ENCODE measurements around the gene TNFAIP1. TPM values are rescaled to one million over a fixed set of nuclear protein-coding genes. Genes with fewer than 3 reads are reported as not detected.
A peak's percentile ranks its signal among the peaks of the same experiment; 100 is the strongest.

The TNFAIP1 gene
- total RNA-seq, 2 experiments from 2014 or later, result 21.0 to 22.0 TPM

GRCh38 chr17:28342313-28342712, 6.8 kb downstream of the TNFAIP1 start:
- CTCF ChIA-PET, result no interaction called here
- POLR2A ChIA-PET, result no interaction called here
- DNase-seq, result no peak
- Mint-ChIP-seq H3K4me1 (peaks cover 10% of the 10 kb centered on the region), H3K9me3 (no peaks in the 10 kb centered on the region), H3K4me3 (no peak overlapping the region), H3K27ac (peak overlapping the region; percentile 57), H3K27me3 (no peaks in the 10 kb centered on the region), H3K36me3 (ENCODE audit: low read depth) (peaks cover 22% of the 10 kb centered on the region)

- POLR2A ChIA-PET, result no interaction called here
- no peaks in the 10 kb centered on the region for H3K9me3 Mint-ChIP-seq
- peaks cover 5% of the 10 kb centered on the region for H3K4me1 Mint-ChIP-seq
- H3K27ac Mint-ChIP-seq, result no peak overlapping the region
- peaks cover 27% of the 10 kb centered on the region for H3K36me3 Mint-ChIP-seq (ENCODE audit: low read depth)
- H3K27me3 Mint-ChIP-seq, result no peaks in the 10 kb centered on the region
- H3K4me3 Mint-ChIP-seq, result no peak overlapping the region
- CTCF ChIA-PET, result interaction anchor here (1.6 kb wide), 1 partner anchor 10 kb away, joined by 3 read pairs; no protein-coding TSS in a partner anchor
- no peak for DNase-seq
These were observed 8.0 kb downstream of the TNFAIP1 start for GRCh38 chr17:28343491-28343932.

GRCh38 chr17:28344011-28344410, 8.4 kb downstream of the TNFAIP1 start:
- Mint-ChIP-seq H3K27me3 (no peaks in the 10 kb centered on the region), H3K9me3 (no peaks in the 10 kb centered on the region), H3K36me3 (ENCODE audit: low read depth) (peaks cover 31% of the 10 kb centered on the region), H3K4me3 (no peak overlapping the region), H3K4me1 (peaks cover 2% of the 10 kb centered on the region), H3K27ac (no peak overlapping the region)
- DNase-seq, result no peak
- POLR2A ChIA-PET, result no interaction called here
- CTCF ChIA-PET, result interaction anchor here (1.6 kb wide), 1 partner anchor 10 kb away, joined by 3 read pairs; no protein-coding TSS in a partner anchor

GRCh38 chr17:28344435-28344901, 8.9 kb downstream of the TNFAIP1 start:
- Mint-ChIP-seq H3K4me3 (no peak overlapping the region), H3K27me3 (no peaks in the 10 kb centered on the region), H3K9me3 (no peaks in the 10 kb centered on the region), H3K4me1 (peaks cover 2% of the 10 kb centered on the region), H3K36me3 (ENCODE audit: low read depth) (peaks cover 31% of the 10 kb centered on the region), H3K27ac (no peak overlapping the region)
- ChIA-PET POLR2A (no interaction called here), CTCF (interaction anchor here (1.0 to 2.0 kb wide), 3 partner anchors 8 to 13 kb away, joined by 3 to 7 read pairs (median 3); partner anchors contain the start of gene POLDIP2)
- DNase-seq, result no peak

GRCh38 chr17:28345419-28346198, 10.0 kb downstream of the TNFAIP1 start:
- Mint-ChIP-seq H3K4me1 (peaks cover 2% of the 10 kb centered on the region), H3K27ac (no peak overlapping the region)
- POLR2A ChIA-PET, result no interaction called here

GRCh38 chr17:28346199-28346580, 10.6 kb downstream of the TNFAIP1 start:
- POLR2A ChIA-PET, result no interaction called here
- no peak for DNase-seq
- CTCF ChIA-PET, result interaction anchor here (2.0 kb wide), 1 partner anchor 12 kb away, joined by 7 read pairs; the partner anchor contains the start of gene POLDIP2
- peaks cover 40% of the 10 kb centered on the region for H3K36me3 Mint-ChIP-seq (ENCODE audit: low read depth)
- no peak overlapping the region for H3K4me3 Mint-ChIP-seq
- H3K27ac Mint-ChIP-seq, result no peak overlapping the region
- H3K4me1 Mint-ChIP-seq, result peaks cover 2% of the 10 kb centered on the region
- no peaks in the 10 kb centered on the region for H3K9me3 Mint-ChIP-seq
- H3K27me3 Mint-ChIP-seq, result no peaks in the 10 kb centered on the region

More at GRCh38 chr17:28345419-28346198, 10.0 kb downstream of the TNFAIP1 start:
- no peaks in the 10 kb centered on the region for H3K27me3 Mint-ChIP-seq
- no peaks in the 10 kb centered on the region for H3K9me3 Mint-ChIP-seq
- no peak overlapping the region for H3K4me3 Mint-ChIP-seq
- peaks cover 36% of the 10 kb centered on the region for H3K36me3 Mint-ChIP-seq (ENCODE audit: low read depth)
- no peak for DNase-seq
- CTCF ChIA-PET, result interaction anchor here (0.6 to 2.0 kb wide), 4 partner anchors 10 to 272 kb away, joined by 3 to 7 read pairs (median 4); partner anchors contain the start of gene POLDIP2

GRCh38 chr17:28346746-28347246, 11.2 kb downstream of the TNFAIP1 start:
- peaks cover 45% of the 10 kb centered on the region for H3K36me3 Mint-ChIP-seq (ENCODE audit: low read depth)
- DNase-seq, result no peak
- peaks cover 2% of the 10 kb centered on the region for H3K4me1 Mint-ChIP-seq
- POLR2A ChIA-PET, result no interaction called here
- no peaks in the 10 kb centered on the region for H3K27me3 Mint-ChIP-seq
- CTCF ChIA-PET, result interaction anchor here (0.6 to 2.0 kb wide), 4 partner anchors 11 to 139 kb away, joined by 3 to 7 read pairs (median 4); partner anchors contain the start of gene POLDIP2
- no peak overlapping the region for H3K4me3 Mint-ChIP-seq
- H3K27ac Mint-ChIP-seq, result no peak overlapping the region
- no peaks in the 10 kb centered on the region for H3K9me3 Mint-ChIP-seq

- Mint-ChIP-seq H3K27ac (no peak overlapping the region), H3K4me3 (no peak overlapping the region), H3K27me3 (no peaks in the 10 kb centered on the region), H3K4me1 (peaks cover 2% of the 10 kb centered on the region), H3K9me3 (no peaks in the 10 kb centered on the region), H3K36me3 (ENCODE audit: low read depth) (peaks cover 45% of the 10 kb centered on the region)
- no peak for DNase-seq
- ChIA-PET POLR2A (no interaction called here), CTCF (interaction anchor here (0.6 to 0.8 kb wide), 3 partner anchors 10 to 138 kb away, joined by 3 to 4 read pairs (median 3); partner anchors contain the start of gene POLDIP2)
These were observed 11.8 kb downstream of the TNFAIP1 start for GRCh38 chr17:28347261-28347891.

- no peak for DNase-seq
- CTCF ChIA-PET, result interaction anchor here (1.2 to 1.5 kb wide), 2 partner anchors 14 to 20 kb away, joined by 3 read pairs; partner anchors contain the start of genes IFT20 and TNFAIP1
- peaks cover under 1% of the 10 kb centered on the region for H3K4me1 Mint-ChIP-seq
- no peak overlapping the region for H3K4me3 Mint-ChIP-seq
- no peaks in the 10 kb centered on the region for H3K27me3 Mint-ChIP-seq
- peaks cover 45% of the 10 kb centered on the region for H3K36me3 Mint-ChIP-seq (ENCODE audit: low read depth)
- H3K27ac Mint-ChIP-seq, result no peak overlapping the region
- POLR2A ChIA-PET, result no interaction called here
- no peaks in the 10 kb centered on the region for H3K9me3 Mint-ChIP-seq
These were observed 13.4 kb downstream of the TNFAIP1 start for GRCh38 chr17:28348979-28349378.

- H3K27me3 Mint-ChIP-seq, result no peaks in the 10 kb centered on the region
- H3K9me3 Mint-ChIP-seq, result no peaks in the 10 kb centered on the region
- peaks cover 5% of the 10 kb centered on the region for H3K4me1 Mint-ChIP-seq
- no peak overlapping the region for H3K27ac Mint-ChIP-seq
- POLR2A ChIA-PET, result no interaction called here
- H3K36me3 Mint-ChIP-seq (ENCODE audit: low read depth), result peaks cover 45% of the 10 kb centered on the region
- DNase-seq, result no peak
- CTCF ChIA-PET, result interaction anchor here (0.9 to 1.1 kb wide), 2 partner anchors 9 to 13 kb away, joined by 3 to 4 read pairs; no protein-coding TSS in a partner anchor
- H3K4me3 Mint-ChIP-seq, result no peak overlapping the region
These were observed 14.7 kb downstream of the TNFAIP1 start for GRCh38 chr17:28350271-28350670.

- H3K9me3 Mint-ChIP-seq, result no peaks in the 10 kb centered on the region
- no peaks in the 10 kb centered on the region for H3K27me3 Mint-ChIP-seq
- H3K36me3 Mint-ChIP-seq (ENCODE audit: low read depth), result peaks cover 24% of the 10 kb centered on the region
- POLR2A ChIA-PET, result interaction anchor here (0.6 to 1.2 kb wide), 4 partner anchors 19 to 193 kb away, joined by 3 to 9 read pairs (median 4); partner anchors contain the start of genes IFT20 and TNFAIP1
- H3K27ac Mint-ChIP-seq, result peak within 1 kb of the TSS; percentile 96
- H3K4me3 Mint-ChIP-seq, result peak within 1 kb of the TSS; percentile 95
- H3K4me1 Mint-ChIP-seq, result peaks cover 35% of the 10 kb centered on the region
- CTCF ChIA-PET, result interaction anchor here (0.6 to 2.4 kb wide), 15 partner anchors 9 to 464 kb away, joined by 3 to 8 read pairs (median 4); partner anchors contain the start of genes IFT20, LYRM9, TNFAIP1 and VTN
- peak; percentile 96 for DNase-seq
These were observed 21.7 kb downstream of the TNFAIP1 start, which contains the start of gene POLDIP2 for GRCh38 chr17:28357061-28357900. POLDIP2 (minus strand) TSS chr17:28357527; CDS start chr17:28357448, 79 bp downstream.

- ChIA-PET POLR2A (interaction anchor here (0.6 to 1.2 kb wide), 3 partner anchors 20 to 193 kb away, joined by 3 to 9 read pairs (median 3); partner anchors contain the start of genes IFT20 and TNFAIP1), CTCF (interaction anchor here (0.6 to 2.4 kb wide), 14 partner anchors 10 to 464 kb away, joined by 3 to 8 read pairs (median 4); partner anchors contain the start of genes IFT20, LYRM9, TNFAIP1 and VTN)
- H3K4me1 Mint-ChIP-seq, result peaks cover 35% of the 10 kb centered on the region
- DNase-seq, result no peak
- no peaks in the 10 kb centered on the region for H3K27me3 Mint-ChIP-seq
- H3K36me3 Mint-ChIP-seq (ENCODE audit: low read depth), result peaks cover 22% of the 10 kb centered on the region
- peak overlapping the region; percentile 95 for H3K4me3 Mint-ChIP-seq
- peak overlapping the region; percentile 96 for H3K27ac Mint-ChIP-seq
- no peaks in the 10 kb centered on the region for H3K9me3 Mint-ChIP-seq
These were observed 22.3 kb downstream of the TNFAIP1 start for GRCh38 chr17:28357901-28358197.
